K562 (cell line): ENCODE data around the gene SPATS1. TPM values are rescaled to one million over a fixed set of nuclear protein-coding genes. Genes with fewer than 3 reads are reported as not detected.

Experiments used
- ATAC-seq: fragments of 200-7000 bp; cut with Tn5 transposase; 3 replicates; pipeline ENCODE4 v1.9.1; 2020; ENCODE audit warnings: moderate library complexity
- BruUV-seq: library from RNA; stranded (reverse); fragments of 400-500 nt; replicated peaks from 2 replicates; lab custom pipeline; 2021; lab: Mats Ljungman, UMichigan
- CTCF ChIA-PET: fragments of 300-600 bp; formaldehyde crosslinking; extraction: SDS; loops from one replicate; lab custom pipeline; 2021; ENCODE audit warnings: low intra/inter-chr PET ratio; lab: Yijun Ruan, JAX
- POLR2A ChIA-PET: fragments of 300-600, 350-650 bp; sonication (Branson Sonifier 250); formaldehyde crosslinking; extraction: SDS; loops from one replicate; lab custom pipeline; 2021; ENCODE audit warnings: antibody characterized with exemption, inconsistent platforms; lab: Yijun Ruan, JAX
- DNase-seq, 4 experiments: peaks; one replicate each; pipeline versions ENCODE4 v3.0.0 to v3.0.0-alpha.2; 2011 to 2018; ENCODE audit warnings: low spot score in 3 of 4, mixed read lengths in 3 of 4; ENCODE audit errors: extremely low read depth in 1 of 4
- FAIRE-seq: peaks from 2 replicates; lab custom pipeline; 2011; peaks lifted over from hg19 to GRCh38; lab: Jason Lieb, UNC
- H2AFZ ChIP-seq: 2 replicates; pipeline ENCODE4 v1.6.0; 2011; ENCODE audit warnings: low read depth, low read length, control low read depth, inconsistent platforms
- H3K27ac ChIP-seq: fragments of 200-600 bp; 3 replicates; pipeline ENCODE4 v1.8.0; 2011; ENCODE audit warnings: low read depth, mild to moderate bottlenecking, control low read depth, inconsistent platforms, low read length, moderate library complexity, mixed read lengths; ENCODE audit errors: extremely low read depth
- H3K27me3 ChIP-seq, 2 experiments: fragments of 300-600 bp in 1 of 2; 2 replicates in 1 of 2; 3 replicates in 1 of 2; pipeline versions ENCODE4 v1.6.0 to v1.8.0; 2011; ENCODE audit warnings: inconsistent platforms in 2 of 2, low read length in 2 of 2, mild to moderate bottlenecking in 1 of 2, mixed read lengths in 1 of 2, moderate library complexity in 1 of 2; ENCODE audit not compliant: control insufficient read depth in 2 of 2, insufficient read depth in 2 of 2
- H3K36me3 ChIP-seq: fragments of 300-600 bp; 3 replicates; pipeline ENCODE4 v1.8.0; 2011; ENCODE audit warnings: mild to moderate bottlenecking, low read length, inconsistent platforms; ENCODE audit not compliant: control insufficient read depth, insufficient read depth
- H3K4me1 ChIP-seq, 2 experiments: fragments of 200-600 bp in 1 of 2; replicated peaks in 1 of 2; 2 replicates in 1 of 2; 3 replicates in 1 of 2; pipeline versions ENCODE4 v1.5.1 to v1.8.0; 2011; ENCODE audit warnings: inconsistent platforms in 2 of 2, low read length in 2 of 2, mild to moderate bottlenecking in 1 of 2, mixed read lengths in 1 of 2, moderate library complexity in 1 of 2; ENCODE audit not compliant: control insufficient read depth in 2 of 2, insufficient read depth in 2 of 2
- H3K4me2 ChIP-seq: 2 replicates; pipeline ENCODE4 v1.6.1; 2011; ENCODE audit warnings: low read length, control low read depth, inconsistent platforms, mixed read lengths; ENCODE audit not compliant: insufficient read depth
- H3K4me3 ChIP-seq: fragments of 200-600 bp; sonication (generic), shearing (Covaris generic); 2 replicates; pipeline ENCODE4 v1.5.1; 2016; ENCODE audit warnings: control low read depth, inconsistent platforms
- H3K79me2 ChIP-seq: fragments of 200-600 bp; 3 replicates; pipeline ENCODE4 v1.8.0; 2011; ENCODE audit warnings: low read length, inconsistent platforms; ENCODE audit not compliant: control insufficient read depth, insufficient read depth
- H3K9ac ChIP-seq, 2 experiments: 2 replicates each; pipeline versions ENCODE4 v1.6.0 to v1.6.1; 2011; ENCODE audit warnings: low read depth in 2 of 2, low read length in 2 of 2, control low read depth in 1 of 2, inconsistent platforms in 1 of 2, mild to moderate bottlenecking in 1 of 2, mixed read lengths in 1 of 2; ENCODE audit not compliant: insufficient read depth in 1 of 2
- H3K9me1 ChIP-seq: one replicate; pipeline ENCODE4 v1.6.0; 2011; ENCODE audit warnings: inconsistent platforms, mild to moderate bottlenecking, low read length, moderate library complexity; ENCODE audit not compliant: control insufficient read depth, insufficient read depth
- H3K9me3 ChIP-seq: replicated peaks from 2 replicates; pipeline ENCODE4 v1.5.1; 2011; ENCODE audit warnings: low read depth, low read length, inconsistent platforms; ENCODE audit not compliant: control insufficient read depth, insufficient read depth
- H4K20me1 ChIP-seq: replicated peaks from 2 replicates; pipeline ENCODE4 v1.6.1; 2011; ENCODE audit warnings: low read length, inconsistent platforms, mixed read lengths; ENCODE audit not compliant: control insufficient read depth, insufficient read depth
- CBFA2T3 ChIP-seq: fragments of 450-650 bp; IDR thresholded peaks from 2 replicates; pipeline ENCODE4 v1.6.1; 2017
- CBX3 ChIP-seq, 2 experiments: IDR thresholded peaks; 1 replicate in 1 of 2; 2 replicates in 1 of 2; pipeline ENCODE4 v1.6.1; 2012; ENCODE audit warnings: inconsistent platforms in 2 of 2, low read length in 2 of 2, borderline replicate concordance in 1 of 2, control low read depth in 1 of 2
- ESRRB ChIP-seq: fragments of 250-450 bp; sonication (Bioruptor Pico); IDR thresholded peaks from 2 replicates; pipeline ENCODE4 v1.5.0; 2020; ENCODE audit warnings: mild to moderate bottlenecking, moderate library complexity, borderline replicate concordance
- ETV6 ChIP-seq, 3 experiments: fragments of 150-350 bp in 1 of 3; sonication (generic) in 1 of 3; formaldehyde crosslinking in 1 of 3; IDR thresholded peaks; 2 replicates each; pipeline versions ENCODE4 v1.6.1 to v1.8.0; 2014 to 2022; ENCODE audit warnings: borderline replicate concordance in 2 of 3, low read depth in 2 of 3, antibody characterized with exemption in 1 of 3, low read length in 1 of 3, mild to moderate bottlenecking in 1 of 3, missing genetic modification reagents in 1 of 3
- FOXA1 ChIP-seq: fragments of 450-650 bp; IDR thresholded peaks from 2 replicates; pipeline ENCODE4 v1.6.1; 2016; ENCODE audit warnings: mild to moderate bottlenecking, borderline replicate concordance
- FOXK1 ChIP-seq: sonication (generic); formaldehyde crosslinking; IDR thresholded peaks from 2 replicates; pipeline ENCODE4 v1.8.0; 2022; ENCODE audit warnings: missing genetic modification reagents, mild to moderate bottlenecking, borderline replicate concordance
- KDM5B ChIP-seq: fragments of 200-600 bp; sonication (generic); IDR thresholded peaks from 2 replicates; pipeline ENCODE4 v1.6.1; 2012; ENCODE audit warnings: low read depth, mild to moderate bottlenecking, moderate library complexity, low read length, control low read depth, inconsistent platforms; ENCODE audit not compliant: insufficient replicate concordance
- PTTG1 ChIP-seq: fragments of 450-650 bp; IDR thresholded peaks from 2 replicates; pipeline ENCODE4 v1.6.1; 2016; ENCODE audit warnings: low read depth, mild to moderate bottlenecking, missing genetic modification characterization, missing compliant biosample characterization
- SRF ChIP-seq, 2 experiments: fragments of 250-450, 450-650 bp in 1 of 2; sonication (Bioruptor Pico) in 1 of 2; sonication (generic) in 1 of 2; formaldehyde crosslinking; IDR thresholded peaks; 2 replicates each; pipeline versions ENCODE4 v1.5.0 to v1.5.1; 2020 to 2022; ENCODE audit warnings: mild to moderate bottlenecking in 1 of 2, missing genetic modification reagents in 1 of 2
- TEAD4 ChIP-seq, 2 experiments: sonication (generic) in 1 of 2; formaldehyde crosslinking in 1 of 2; IDR thresholded peaks; 2 replicates each; pipeline versions ENCODE4 v1.6.1 to v1.8.0; 2012 to 2022; ENCODE audit warnings: borderline replicate concordance in 1 of 2, inconsistent platforms in 1 of 2, low read length in 1 of 2, mild to moderate bottlenecking in 1 of 2, missing genetic modification reagents in 1 of 2
- ZBTB17 ChIP-seq: fragments of 450-650 bp; formaldehyde crosslinking; IDR thresholded peaks from 2 replicates; pipeline ENCODE4 v1.4.0; 2020; ENCODE audit warnings: mild to moderate bottlenecking
- ZZZ3 ChIP-seq: fragments of 450-650 bp; IDR thresholded peaks from 2 replicates; pipeline ENCODE4 v1.6.1; 2016; ENCODE audit warnings: antibody characterized with exemption, mild to moderate bottlenecking, moderate library complexity
- WGBS: fragments of 100-300 bp; shearing (Covaris generic); methylation state at CpG from one replicate; pipeline ENCODE4 v1.1.6; 2016; ENCODE audit warnings: low coverage, mixed read lengths; ENCODE audit not compliant: insufficient coverage; ENCODE audit errors: missing lambda C conversion rate; 5-methylcytosine and 5-hydroxymethylcytosine counted together
- in situ Hi-C: fragments of 300-500 bp; cut with MboI; formaldehyde crosslinking; loops from 4 replicates; pipeline ENCODE4 v1.15.0; 2018; ENCODE audit warnings: inconsistent platforms, mixed read lengths
- intact Hi-C: fragments of 100-400 bp; cut with micrococcal nuclease; formaldehyde crosslinking; loops from 2 replicates; pipeline ENCODE4 v1.14.2; 2022
- polyA plus RNA-seq, 8 experiments: library from polyadenylated mRNA; depleted of rRNA in 4 of 8; stranded (reverse) in 5 of 8; unstranded in 3 of 8; fragments of >200 nt; fragmentation: Nextera tagmentation in 2 of 8; fragmentation: Illumina TruSeq in 1 of 8; extraction: Ambion mirVana in 2 of 8; extraction: Trizol in 1 of 8; gene quantifications; 2 replicates each; pipeline versions ENCODE4 v1.2.1 to v1.2.3, GENCODE V29; 2011 to 2014; ENCODE audit warnings: inconsistent platforms in 1 of 8, missing spikeins in 1 of 8
- total RNA-seq, 7 experiments: library from RNA; depleted of rRNA in 6 of 7; stranded (reverse); fragments of >200 nt in 6 of 7; fragmentation: Illumina TruSeq in 2 of 7; extraction: Trizol in 2 of 7; gene quantifications; 2 replicates each; pipeline versions ENCODE4 v1.2.1 to v1.2.3, GENCODE V29; 2011 to 2021; ENCODE audit warnings: low replicate concordance in 1 of 7
- TF ChIP-seq, protein P1 (sequence below): sonication (generic); formaldehyde crosslinking; IDR thresholded peaks from 2 replicates; pipeline ENCODE4 v1.8.0; 2023; ENCODE audit warnings: mild to moderate bottlenecking, missing genetic modification reagents
- TF ChIP-seq, protein P2 (sequence below): sonication (generic); formaldehyde crosslinking; IDR thresholded peaks from 2 replicates; pipeline ENCODE4 v1.8.1; 2023; ENCODE audit warnings: mild to moderate bottlenecking, missing genetic modification reagents

SPATS1 gene
- total and polyA plus RNA-seq, 9 of the 15 experiments (the other 6 are each of a cell fraction or from before 2014, with no cell fraction given), result not detected

DNA sequence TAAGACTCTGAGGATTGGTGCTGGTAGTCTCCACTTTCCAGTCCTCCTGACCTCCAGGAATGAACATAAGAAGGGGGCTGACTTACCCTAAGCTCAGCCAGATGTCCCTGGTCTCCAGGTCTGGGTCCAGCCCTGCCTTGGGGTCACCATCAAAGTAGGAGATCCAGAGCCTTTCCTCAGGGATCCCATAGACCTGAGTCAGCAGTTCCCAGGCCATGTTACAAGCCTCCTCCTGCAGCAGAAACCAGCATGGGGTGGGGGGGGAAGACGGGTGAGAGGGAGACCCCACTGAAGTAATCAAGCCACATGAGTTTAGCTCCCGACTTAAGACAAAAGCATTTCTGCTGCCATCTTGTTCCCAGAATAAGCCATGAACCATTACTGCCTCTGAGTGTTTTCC, 31.1 kb upstream of the SPATS1 start (continued):
- no peak for TF ChIP-seq TEAD4 (IDR thresholded peaks at IDR 0.05; ENCODE audit: low read length)
- no peak for TF ChIP-seq TEAD4 (CRISPR knock-in tag; IDR thresholded peaks at IDR 0.05; ENCODE audit: borderline replicate concordance)
- no peak for TF ChIP-seq FOXA1
- no peak for TF ChIP-seq PTTG1 (tag)
- no peak for TF ChIP-seq CBX3 (IDR thresholded peaks at IDR 0.05; ENCODE audit: borderline replicate concordance in 1 of 2, low read length in 2 of 2)

DNA sequence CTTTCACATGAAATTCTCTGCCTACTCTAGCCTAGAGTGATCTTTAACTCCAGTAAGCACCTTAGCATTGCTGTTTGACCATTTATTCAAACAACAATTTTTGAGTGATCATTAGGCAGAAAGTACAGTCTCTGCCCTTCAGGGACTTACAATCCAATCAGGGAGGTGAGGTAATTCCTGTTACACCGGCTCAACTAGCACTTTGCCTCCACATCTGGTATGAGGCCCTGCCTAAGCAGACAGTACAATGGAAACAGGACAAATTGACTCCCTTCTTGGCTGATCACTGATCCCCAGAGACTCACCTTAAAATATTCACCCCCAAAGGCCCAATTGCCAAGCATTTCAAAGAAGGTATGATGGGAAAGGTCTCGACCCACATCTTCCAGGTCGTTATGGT, 30.7 kb upstream of the SPATS1 start:
- Histone ChIP-seq H4K20me1 (no peaks in the 10 kb centered on the region; the same call in 1 of the 2 replicates), H3K27ac (no peak overlapping the region), H3K9me3 (no peaks in the 10 kb centered on the region), H3K9ac (peak overlapping the region in 1 of 2 experiments; percentile 94; a peak in 2 of 4 replicates), H3K4me2 (peak overlapping the region; percentile 91), H3K4me3 (no peak overlapping the region), H3K79me2 (peaks cover 15% of the 10 kb centered on the region), H2AFZ (no peak overlapping the region), H3K9me1 (no peaks in the 10 kb centered on the region), H3K27me3 (peaks cover 8 to 9% of the 10 kb centered on the region in 2 experiments; a peak in 3 of 5 replicates), H3K4me1 (peaks cover 6 to 9% of the 10 kb centered on the region in 2 experiments; a peak in 3 of 5 replicates), H3K36me3 (peaks cover 48% of the 10 kb centered on the region)
- no TSS peak for BruUV-seq
- intact Hi-C loops, result no loop called here
- ChIA-PET CTCF (interaction anchor here (0.6 kb wide), 1 partner anchor 27 kb away, joined by 3 read pairs; no protein-coding TSS in a partner anchor), POLR2A (interaction anchor here (0.6 to 11.9 kb wide), 8 partner anchors 7 to 65 kb away, joined by 3 to 116 read pairs (median 4); partner anchors contain the start of gene HSP90AB1)
- in situ Hi-C loops, result no loop called here
- no peak for DNase-seq
- WGBS, result 71% methylated on average over 3 of the region's 3 CpGs
- FAIRE-seq, result no peak
- ATAC-seq, result no peak
- TF ChIP-seq FOXK1 (CRISPR knock-in tag) (0 out of 2 replicates have a peak, but pooled peaks have one; percentile 53), SRF (CRISPR knock-in tag; IDR thresholded peaks at IDR 0.05) (no peak), KDM5B (peak; percentile 33), CBFA2T3 (no peak), ESRRB (no peak), ZBTB17 (CRISPR knock-in tag) (no peak), ZZZ3 (no peak), ETV6 (IDR thresholded peaks at IDR 0.05; ENCODE audit: borderline replicate concordance in 1 of 2, low read depth in 2 of 2, low read length in 1 of 2) (no peak), ETV6 (CRISPR knock-in tag; IDR thresholded peaks at IDR 0.05; ENCODE audit: borderline replicate concordance) (0 out of 2 replicates have a peak, but pooled peaks have one; percentile 42)
- TF ChIP-seq, protein P1, sequence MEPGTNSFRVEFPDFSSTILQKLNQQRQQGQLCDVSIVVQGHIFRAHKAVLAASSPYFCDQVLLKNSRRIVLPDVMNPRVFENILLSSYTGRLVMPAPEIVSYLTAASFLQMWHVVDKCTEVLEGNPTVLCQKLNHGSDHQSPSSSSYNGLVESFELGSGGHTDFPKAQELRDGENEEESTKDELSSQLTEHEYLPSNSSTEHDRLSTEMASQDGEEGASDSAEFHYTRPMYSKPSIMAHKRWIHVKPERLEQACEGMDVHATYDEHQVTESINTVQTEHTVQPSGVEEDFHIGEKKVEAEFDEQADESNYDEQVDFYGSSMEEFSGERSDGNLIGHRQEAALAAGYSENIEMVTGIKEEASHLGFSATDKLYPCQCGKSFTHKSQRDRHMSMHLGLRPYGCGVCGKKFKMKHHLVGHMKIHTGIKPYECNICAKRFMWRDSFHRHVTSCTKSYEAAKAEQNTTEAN (CRISPR knock-in tag), result no peak
- TF ChIP-seq, protein P2, sequence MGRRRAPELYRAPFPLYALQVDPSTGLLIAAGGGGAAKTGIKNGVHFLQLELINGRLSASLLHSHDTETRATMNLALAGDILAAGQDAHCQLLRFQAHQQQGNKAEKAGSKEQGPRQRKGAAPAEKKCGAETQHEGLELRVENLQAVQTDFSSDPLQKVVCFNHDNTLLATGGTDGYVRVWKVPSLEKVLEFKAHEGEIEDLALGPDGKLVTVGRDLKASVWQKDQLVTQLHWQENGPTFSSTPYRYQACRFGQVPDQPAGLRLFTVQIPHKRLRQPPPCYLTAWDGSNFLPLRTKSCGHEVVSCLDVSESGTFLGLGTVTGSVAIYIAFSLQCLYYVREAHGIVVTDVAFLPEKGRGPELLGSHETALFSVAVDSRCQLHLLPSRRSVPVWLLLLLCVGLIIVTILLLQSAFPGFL (CRISPR knock-in tag), result no peak
